ENCODE data around the gene TRAK2. TPM values are rescaled to one million over a fixed set of nuclear protein-coding genes. Genes with fewer than 3 reads are reported as not detected.

TRAK2 gene
- total and polyA plus RNA-seq, 2 experiments from 2014 or later = 6.7 to 17.0 TPM

DNA sequence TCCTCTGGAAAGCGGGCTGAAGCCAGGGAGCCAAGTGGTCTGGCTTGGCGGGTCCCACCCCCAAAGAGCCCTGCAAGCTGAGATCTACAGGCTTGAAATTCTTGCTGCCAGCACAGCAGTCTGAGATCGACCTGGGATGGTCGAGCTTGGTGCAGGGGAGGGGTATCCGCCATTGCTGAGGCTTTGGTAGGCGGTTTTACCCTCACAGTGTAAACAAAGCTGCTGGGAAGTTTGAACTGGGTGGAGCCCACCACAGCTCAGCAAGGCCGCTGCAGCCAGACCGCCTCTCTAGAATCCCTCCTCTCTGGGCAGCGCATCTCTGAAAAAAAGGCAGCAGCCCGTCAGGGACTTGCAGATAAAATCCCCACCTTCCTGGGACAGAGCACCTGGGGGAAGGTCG lies 81.5 kb downstream of the TRAK2 start:
- H2AFZ ChIP-seq = no peak overlapping the region
- Mint-ChIP-seq H3K27me3 (ENCODE audit: insufficient read depth, low read depth, poor library complexity) (peaks cover 5% of the 10 kb centered on the region), H3K27ac (no peak overlapping the region), H3K4me1 (no peaks in the 10 kb centered on the region), H3K36me3 (ENCODE audit: low read depth) (peaks cover 10% of the 10 kb centered on the region; the same call in 2 of the 3 replicates), H3K4me3 (no peak overlapping the region), H3K9me3 (peaks cover 7% of the 10 kb centered on the region; the same call in 2 of the 3 replicates)
- H3K36me3 ChIP-seq (ENCODE audit: insufficient read depth) = no peaks in the 10 kb centered on the region
- no peaks in the 10 kb centered on the region for H3F3A ChIP-seq (replicated peaks; ENCODE audit: low read depth)
- H3K79me2 ChIP-seq (replicated peaks; ENCODE audit: insufficient read depth) = no peaks in the 10 kb centered on the region
- H3K27ac ChIP-seq (ENCODE audit: low read depth) = no peak overlapping the region
- no peak overlapping the region for H3K4me3 ChIP-seq
- no peaks in the 10 kb centered on the region for H3K9me2 ChIP-seq (ENCODE audit: insufficient read depth)
- peak; percentile 34 for DNase-seq (ENCODE audit: low spot score)
- no peaks in the 10 kb centered on the region for H4K20me1 ChIP-seq (replicated peaks; ENCODE audit: insufficient read depth)
- ATAC-seq = peak; percentile 48
- H3K4me1 ChIP-seq (ENCODE audit: insufficient read depth) = no peaks in the 10 kb centered on the region
- H3K4me2 ChIP-seq = no peak overlapping the region
- H3K27me3 ChIP-seq (ENCODE audit: insufficient read depth) = no peaks in the 10 kb centered on the region
- no peak for TF ChIP-seq ZNF331 (CRISPR knock-in tag; IDR thresholded peaks at IDR 0.05; ENCODE audit: low read depth)
- no peak for TF ChIP-seq POLR2AphosphoS5 (IDR thresholded peaks at IDR 0.05; ENCODE audit: low read depth)
- no peak for TF ChIP-seq STAT1 (IDR thresholded peaks at IDR 0.05; ENCODE audit: unreplicated experiment)
- no peak for TF ChIP-seq CREB1 (CRISPR knock-in tag; IDR thresholded peaks at IDR 0.05; ENCODE audit: low read depth)
- no peak for TF ChIP-seq EZH2phosphoT487 (IDR thresholded peaks at IDR 0.05; ENCODE audit: unreplicated experiment)
- TF ChIP-seq NANOG (IDR thresholded peaks at IDR 0.05; ENCODE audit: borderline replicate concordance) = no peak
- TF ChIP-seq, protein P1, sequence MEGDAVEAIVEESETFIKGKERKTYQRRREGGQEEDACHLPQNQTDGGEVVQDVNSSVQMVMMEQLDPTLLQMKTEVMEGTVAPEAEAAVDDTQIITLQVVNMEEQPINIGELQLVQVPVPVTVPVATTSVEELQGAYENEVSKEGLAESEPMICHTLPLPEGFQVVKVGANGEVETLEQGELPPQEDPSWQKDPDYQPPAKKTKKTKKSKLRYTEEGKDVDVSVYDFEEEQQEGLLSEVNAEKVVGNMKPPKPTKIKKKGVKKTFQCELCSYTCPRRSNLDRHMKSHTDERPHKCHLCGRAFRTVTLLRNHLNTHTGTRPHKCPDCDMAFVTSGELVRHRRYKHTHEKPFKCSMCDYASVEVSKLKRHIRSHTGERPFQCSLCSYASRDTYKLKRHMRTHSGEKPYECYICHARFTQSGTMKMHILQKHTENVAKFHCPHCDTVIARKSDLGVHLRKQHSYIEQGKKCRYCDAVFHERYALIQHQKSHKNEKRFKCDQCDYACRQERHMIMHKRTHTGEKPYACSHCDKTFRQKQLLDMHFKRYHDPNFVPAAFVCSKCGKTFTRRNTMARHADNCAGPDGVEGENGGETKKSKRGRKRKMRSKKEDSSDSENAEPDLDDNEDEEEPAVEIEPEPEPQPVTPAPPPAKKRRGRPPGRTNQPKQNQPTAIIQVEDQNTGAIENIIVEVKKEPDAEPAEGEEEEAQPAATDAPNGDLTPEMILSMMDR (conservative IDR thresholded peaks at IDR 0.05; ENCODE audit: low read depth in 2 of 2) = no peak
- TF ChIP-seq EZH2 (IDR thresholded peaks at IDR 0.05; ENCODE audit: low read depth, unreplicated experiment) = no peak
- TF ChIP-seq, protein P2, sequence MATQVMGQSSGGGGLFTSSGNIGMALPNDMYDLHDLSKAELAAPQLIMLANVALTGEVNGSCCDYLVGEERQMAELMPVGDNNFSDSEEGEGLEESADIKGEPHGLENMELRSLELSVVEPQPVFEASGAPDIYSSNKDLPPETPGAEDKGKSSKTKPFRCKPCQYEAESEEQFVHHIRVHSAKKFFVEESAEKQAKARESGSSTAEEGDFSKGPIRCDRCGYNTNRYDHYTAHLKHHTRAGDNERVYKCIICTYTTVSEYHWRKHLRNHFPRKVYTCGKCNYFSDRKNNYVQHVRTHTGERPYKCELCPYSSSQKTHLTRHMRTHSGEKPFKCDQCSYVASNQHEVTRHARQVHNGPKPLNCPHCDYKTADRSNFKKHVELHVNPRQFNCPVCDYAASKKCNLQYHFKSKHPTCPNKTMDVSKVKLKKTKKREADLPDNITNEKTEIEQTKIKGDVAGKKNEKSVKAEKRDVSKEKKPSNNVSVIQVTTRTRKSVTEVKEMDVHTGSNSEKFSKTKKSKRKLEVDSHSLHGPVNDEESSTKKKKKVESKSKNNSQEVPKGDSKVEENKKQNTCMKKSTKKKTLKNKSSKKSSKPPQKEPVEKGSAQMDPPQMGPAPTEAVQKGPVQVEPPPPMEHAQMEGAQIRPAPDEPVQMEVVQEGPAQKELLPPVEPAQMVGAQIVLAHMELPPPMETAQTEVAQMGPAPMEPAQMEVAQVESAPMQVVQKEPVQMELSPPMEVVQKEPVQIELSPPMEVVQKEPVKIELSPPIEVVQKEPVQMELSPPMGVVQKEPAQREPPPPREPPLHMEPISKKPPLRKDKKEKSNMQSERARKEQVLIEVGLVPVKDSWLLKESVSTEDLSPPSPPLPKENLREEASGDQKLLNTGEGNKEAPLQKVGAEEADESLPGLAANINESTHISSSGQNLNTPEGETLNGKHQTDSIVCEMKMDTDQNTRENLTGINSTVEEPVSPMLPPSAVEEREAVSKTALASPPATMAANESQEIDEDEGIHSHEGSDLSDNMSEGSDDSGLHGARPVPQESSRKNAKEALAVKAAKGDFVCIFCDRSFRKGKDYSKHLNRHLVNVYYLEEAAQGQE (IDR thresholded peaks at IDR 0.05; ENCODE audit: unreplicated experiment) = no peak
- TF ChIP-seq ZNF462 (CRISPR knock-in tag; IDR thresholded peaks at IDR 0.05) = no peak
- no peak for TF ChIP-seq ZNF114 (CRISPR knock-in tag; IDR thresholded peaks at IDR 0.05)
- no peak for TF ChIP-seq ETS1 (IDR thresholded peaks at IDR 0.05)
- TF ChIP-seq JUNB (IDR thresholded peaks at IDR 0.05; ENCODE audit: unreplicated experiment) = no peak

Data from GM23338 (cell line).